ENCODE data around the gene ZNF385B. TPM values are rescaled to one million over a fixed set of nuclear protein-coding genes. Genes with fewer than 3 reads are reported as not detected.

ZNF385B gene
- total RNA-seq, 2 experiments from 2014 or later: 113 to 178 TPM

DNA sequence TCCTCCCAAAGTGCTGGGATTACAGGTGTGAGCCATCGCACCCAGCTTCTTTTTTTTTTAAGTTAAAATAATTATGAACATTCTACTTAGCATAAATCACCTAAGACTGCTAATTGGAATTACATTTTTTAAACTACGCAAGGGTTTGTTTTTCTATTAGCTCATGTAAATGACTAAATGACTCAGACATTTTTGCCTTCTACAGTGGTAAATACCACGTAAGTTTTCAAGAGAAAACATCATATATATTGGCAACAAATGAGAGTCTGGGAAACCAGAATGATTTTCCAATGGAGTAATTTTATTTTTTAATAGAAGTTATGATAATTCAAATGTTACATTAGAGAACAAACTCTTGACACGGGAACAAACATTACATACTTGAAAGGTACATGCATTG is 259.0 kb downstream of the ZNF385B start:
- no TSS peak for BruUV-seq (replicated peaks)

DNA sequence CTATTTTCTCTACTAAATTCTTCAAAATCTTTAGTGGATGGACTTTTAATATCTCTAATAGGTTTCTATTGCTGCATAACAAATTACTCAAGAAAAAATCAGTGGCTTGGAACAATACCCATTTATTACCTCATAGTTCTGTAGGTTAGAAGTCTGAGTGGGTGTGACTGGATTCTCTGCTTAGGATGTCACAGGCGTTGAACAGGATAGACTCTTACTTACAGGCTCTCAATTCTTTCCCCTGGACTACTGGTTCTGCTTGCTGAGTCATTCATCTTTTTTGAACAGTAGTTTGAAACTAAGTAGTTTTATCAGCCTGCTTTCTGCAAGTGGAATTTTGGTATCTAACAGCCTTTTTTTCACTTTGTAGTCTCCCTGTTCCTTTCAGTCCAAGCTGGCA is 265.4 kb downstream of the ZNF385B start:
- no TSS peak for BruUV-seq (replicated peaks)
- Histone ChIP-seq H4K20me1 (ENCODE audit: insufficient read depth, low read length) (no peaks in the 10 kb centered on the region), H3K27ac (ENCODE audit: low read depth, low read length, poor library complexity, severe bottlenecking) (no peak overlapping the region), H3K9me3 (ENCODE audit: low read length) (no peaks in the 10 kb centered on the region), H3K4me1 (ENCODE audit: insufficient read depth, low read length, poor library complexity, severe bottlenecking) (no peaks in the 10 kb centered on the region), H3K79me2 (ENCODE audit: insufficient read depth, low read depth, low read length) (no peaks in the 10 kb centered on the region), H3K36me3 (ENCODE audit: insufficient read depth, low read length) (peaks cover 23% of the 10 kb centered on the region), H3K4me2 (ENCODE audit: low read length) (no peak overlapping the region), H3K9me2 (ENCODE audit: insufficient read depth, low read length) (no peaks in the 10 kb centered on the region), H2AFZ (ENCODE audit: low read length) (no peak overlapping the region), H3K4me3 (ENCODE audit: low read depth, low read length, poor library complexity, severe bottlenecking) (no peak overlapping the region)
- DNase-seq (ENCODE audit: low spot score): no peak
- ChIA-PET CTCF (ENCODE audit: unreplicated experiment) (no interaction called here), POLR2A (interaction anchor here (0.6 kb wide), 1 partner anchor 19 kb away, joined by 4 read pairs; no protein-coding TSS in a partner anchor)
- intact Hi-C loops (cut with micrococcal nuclease; ENCODE audit: unreplicated experiment): no loop called here
- TF ChIP-seq EZH2phosphoT487 (IDR thresholded peaks at IDR 0.05; ENCODE audit: borderline replicate concordance, low read depth, low read length) (no peak), CTCF (conservative IDR thresholded peaks at IDR 0.05; ENCODE audit: low read length) (no peak)

More for the DNA sequence above, 259.0 kb downstream of the ZNF385B start:
- no peak overlapping the region for H3K4me2 ChIP-seq (ENCODE audit: low read length)
- TF ChIP-seq CTCF (conservative IDR thresholded peaks at IDR 0.05; ENCODE audit: low read length) (no peak), EZH2phosphoT487 (IDR thresholded peaks at IDR 0.05; ENCODE audit: borderline replicate concordance, low read depth, low read length) (no peak)
- H3K27ac ChIP-seq (ENCODE audit: low read depth, low read length, poor library complexity, severe bottlenecking): no peak overlapping the region
- no peak overlapping the region for H2AFZ ChIP-seq (ENCODE audit: low read length)
- no peak for DNase-seq (ENCODE audit: low spot score)
- no peaks in the 10 kb centered on the region for H3K9me2 ChIP-seq (ENCODE audit: insufficient read depth, low read length)
- intact Hi-C loops (cut with micrococcal nuclease; ENCODE audit: unreplicated experiment): no loop called here
- H3K9me3 ChIP-seq (ENCODE audit: low read length): no peaks in the 10 kb centered on the region
- no peaks in the 10 kb centered on the region for H3K4me1 ChIP-seq (ENCODE audit: insufficient read depth, low read length, poor library complexity, severe bottlenecking)
- ChIA-PET POLR2A (interaction anchor here (0.6 to 1.5 kb wide), 3 partner anchors 11 to 54 kb away, joined by 3 to 4 read pairs (median 3); no protein-coding TSS in a partner anchor), CTCF (ENCODE audit: unreplicated experiment) (no interaction called here)
- no peaks in the 10 kb centered on the region for H4K20me1 ChIP-seq (ENCODE audit: insufficient read depth, low read length)
- 0 out of 2 replicates have a peak, but pooled peaks cover 7% of the 10 kb centered on the region for H3K79me2 ChIP-seq (ENCODE audit: insufficient read depth, low read depth, low read length)
- peaks cover 10% of the 10 kb centered on the region for H3K36me3 ChIP-seq (ENCODE audit: insufficient read depth, low read length)
- H3K4me3 ChIP-seq (ENCODE audit: low read depth, low read length, poor library complexity, severe bottlenecking): no peak overlapping the region

DNA sequence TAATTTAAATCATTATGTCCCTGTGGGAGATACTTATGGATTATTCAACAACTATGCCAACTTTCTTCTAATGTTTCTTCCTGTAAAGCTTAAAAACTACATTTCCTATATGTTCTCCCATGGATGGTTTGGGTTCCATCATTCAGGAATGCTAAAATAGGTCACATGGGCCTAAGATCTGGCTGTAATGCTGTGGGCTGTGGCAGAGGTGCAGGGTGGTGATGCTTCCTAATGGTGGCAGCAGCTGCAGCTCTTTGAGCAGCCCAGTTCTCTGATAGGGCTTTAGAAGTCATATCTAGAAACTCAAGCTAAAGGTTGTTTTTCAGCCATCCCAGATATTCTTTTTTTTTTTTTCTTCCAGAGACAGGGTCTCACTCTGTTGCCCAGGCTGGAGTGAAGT is 266.1 kb downstream of the ZNF385B start:
- Histone ChIP-seq H3K36me3 (ENCODE audit: insufficient read depth, low read length) (peaks cover 22% of the 10 kb centered on the region), H3K9me2 (ENCODE audit: insufficient read depth, low read length) (no peaks in the 10 kb centered on the region), H4K20me1 (ENCODE audit: insufficient read depth, low read length) (no peaks in the 10 kb centered on the region), H3K79me2 (ENCODE audit: insufficient read depth, low read depth, low read length) (no peaks in the 10 kb centered on the region), H3K4me1 (ENCODE audit: insufficient read depth, low read length, poor library complexity, severe bottlenecking) (no peaks in the 10 kb centered on the region), H3K9me3 (ENCODE audit: low read length) (no peaks in the 10 kb centered on the region), H2AFZ (ENCODE audit: low read length) (no peak overlapping the region), H3K4me3 (ENCODE audit: low read depth, low read length, poor library complexity, severe bottlenecking) (no peak overlapping the region), H3K4me2 (ENCODE audit: low read length) (no peak overlapping the region), H3K27ac (ENCODE audit: low read depth, low read length, poor library complexity, severe bottlenecking) (no peak overlapping the region)
- intact Hi-C loops (cut with micrococcal nuclease; ENCODE audit: unreplicated experiment): no loop called here
- POLR2A ChIA-PET: interaction anchor here (0.6 to 0.7 kb wide), 2 partner anchors 20 to 192 kb away, joined by 4 to 6 read pairs; no protein-coding TSS in a partner anchor
- TF ChIP-seq EZH2phosphoT487 (IDR thresholded peaks at IDR 0.05; ENCODE audit: borderline replicate concordance, low read depth, low read length) (no peak), CTCF (conservative IDR thresholded peaks at IDR 0.05; ENCODE audit: low read length) (0 out of 2 replicates have a peak, but pooled peaks have one; percentile 30)
- no TSS peak for BruUV-seq (replicated peaks)
- CTCF ChIA-PET (ENCODE audit: unreplicated experiment): no interaction called here
- no peak for DNase-seq (ENCODE audit: low spot score)

All from OCI-LY7 (cell line).